Erythroblast (primary cell): ENCODE measurements around the gene NUP107.
"Not testable (repeated sequence)": the region's sequence is repeated elsewhere in the genome, so short reads cannot be mapped to it uniquely, and the experiment has no call there.

Experiments
- DNase-seq, 2 experiments: peaks; one replicate each; lab custom pipeline; 2025; lab: John Stamatoyannopoulos, UW
- GATA1 ChIP-seq: IDR thresholded peaks from 2 replicates; pipeline ENCODE4 v1.6.1; 2011; ENCODE audit warnings: low read depth, mild to moderate bottlenecking, control low read depth, low read length, moderate library complexity
- POLR2A ChIP-seq: IDR thresholded peaks from 2 replicates; pipeline ENCODE4 v1.6.1; 2011; ENCODE audit warnings: mild to moderate bottlenecking, low read length

NUP107 gene

GRCh38 chr12:68686595-68687521 lies at the start of gene NUP107:
Gene NUP107 (plus strand): TSS chr12:68686978. CDS start chr12:68687066, 88 bp downstream.
- DNase-seq = peak; percentile 98 to 99
- peak; percentile 94 for TF ChIP-seq POLR2A
- TF ChIP-seq GATA1 = no peak

GRCh38 chr12:68637439-68637838 lies 49.3 kb upstream of the NUP107 start:
- not testable (repeated sequence) for DNase-seq

GRCh38 chr12:68638171-68638570 lies 48.6 kb upstream of the NUP107 start:
- no peak for DNase-seq
- TF ChIP-seq POLR2A (no peak), GATA1 (no peak)

DNA sequence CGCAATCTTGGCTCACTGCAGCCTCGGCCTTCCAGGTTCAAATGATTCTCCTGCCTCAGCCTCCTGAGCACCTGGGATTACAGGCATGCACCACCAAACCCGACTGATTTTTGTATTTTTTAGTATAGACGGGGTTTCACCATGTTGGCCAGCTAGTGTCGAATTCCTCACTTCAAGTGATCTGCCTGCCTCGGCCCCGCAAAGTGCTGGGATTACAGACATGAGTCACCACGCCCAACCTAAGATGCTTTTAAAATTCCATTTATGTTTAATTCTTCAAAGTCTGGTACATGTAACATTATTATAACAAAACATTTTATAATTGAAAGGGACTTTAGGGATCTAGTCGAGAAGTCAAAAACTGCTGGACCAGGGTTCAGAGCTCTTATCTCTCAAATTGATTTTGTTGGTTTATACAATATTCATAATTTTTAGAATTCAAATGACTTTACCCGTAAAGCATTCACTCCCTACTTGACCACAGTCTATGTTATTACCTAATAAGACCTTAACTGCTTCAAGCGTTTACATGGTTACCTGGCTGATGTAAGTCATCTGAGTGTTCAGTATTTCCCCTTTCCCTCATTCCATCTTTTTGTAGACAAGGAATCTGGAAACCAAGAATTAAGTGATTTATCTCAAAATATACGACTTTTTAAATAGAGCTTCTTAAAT lies 47.9 kb upstream of the NUP107 start:
- TF ChIP-seq GATA1 (no peak), POLR2A (no peak)

DNA sequence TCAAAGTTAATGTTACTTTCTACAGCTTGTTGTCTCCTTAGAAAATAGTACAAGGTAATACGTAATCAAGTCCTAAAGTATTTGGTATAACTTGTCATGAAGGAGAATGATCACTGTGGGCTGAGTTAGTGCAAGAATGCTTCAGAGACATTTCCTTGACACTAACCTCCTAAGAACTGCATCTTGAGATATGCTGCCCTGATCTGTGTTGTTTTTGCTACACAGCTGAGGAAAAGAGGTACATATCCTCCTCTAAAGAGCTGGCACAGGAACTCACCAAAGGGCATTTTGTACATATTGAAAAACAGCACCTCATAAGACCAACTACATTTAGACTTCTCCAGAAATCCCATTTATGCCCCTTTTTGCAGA lies 47.4 kb upstream of the NUP107 start:
- TF ChIP-seq POLR2A = no peak
- no peak for TF ChIP-seq GATA1
- no peak for DNase-seq

More for the DNA sequence above, 47.9 kb upstream of the NUP107 start:
- no peak for DNase-seq

- no peak for TF ChIP-seq GATA1
- TF ChIP-seq POLR2A = no peak
- no peak for DNase-seq
Observed at GRCh38 chr12:68641138-68641537, 45.6 kb upstream of the NUP107 start.

DNA sequence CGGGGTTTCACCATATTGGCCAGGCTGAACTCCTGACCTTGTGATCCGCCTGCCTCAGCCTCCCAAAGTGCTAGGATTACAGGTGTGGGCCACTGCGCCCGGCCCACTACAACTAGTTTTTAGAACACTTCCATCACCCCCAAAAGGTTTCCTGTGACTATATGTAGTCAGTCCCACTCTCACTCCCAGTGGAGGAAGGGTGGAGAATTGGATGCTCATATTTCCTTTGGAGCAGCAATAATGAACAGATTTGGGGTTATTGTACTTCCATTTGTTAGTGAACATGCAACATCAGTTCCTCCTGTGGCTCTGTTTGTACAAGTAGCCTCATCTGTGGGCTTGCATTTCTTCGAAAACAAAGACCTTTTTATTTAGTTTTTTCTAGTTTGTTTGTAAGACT lies 40.3 kb upstream of the NUP107 start:
- DNase-seq = no peak

GRCh38 chr12:68647507-68647906 lies 39.3 kb upstream of the NUP107 start:
- TF ChIP-seq GATA1 (no peak), POLR2A (no peak)
- DNase-seq = no peak

More for the DNA sequence above, 40.3 kb upstream of the NUP107 start:
- no peak for TF ChIP-seq POLR2A
- no peak for TF ChIP-seq GATA1

GRCh38 chr12:68648179-68648578 lies 38.6 kb upstream of the NUP107 start:
- TF ChIP-seq GATA1 (no peak), POLR2A (no peak)
- no peak for DNase-seq

DNA sequence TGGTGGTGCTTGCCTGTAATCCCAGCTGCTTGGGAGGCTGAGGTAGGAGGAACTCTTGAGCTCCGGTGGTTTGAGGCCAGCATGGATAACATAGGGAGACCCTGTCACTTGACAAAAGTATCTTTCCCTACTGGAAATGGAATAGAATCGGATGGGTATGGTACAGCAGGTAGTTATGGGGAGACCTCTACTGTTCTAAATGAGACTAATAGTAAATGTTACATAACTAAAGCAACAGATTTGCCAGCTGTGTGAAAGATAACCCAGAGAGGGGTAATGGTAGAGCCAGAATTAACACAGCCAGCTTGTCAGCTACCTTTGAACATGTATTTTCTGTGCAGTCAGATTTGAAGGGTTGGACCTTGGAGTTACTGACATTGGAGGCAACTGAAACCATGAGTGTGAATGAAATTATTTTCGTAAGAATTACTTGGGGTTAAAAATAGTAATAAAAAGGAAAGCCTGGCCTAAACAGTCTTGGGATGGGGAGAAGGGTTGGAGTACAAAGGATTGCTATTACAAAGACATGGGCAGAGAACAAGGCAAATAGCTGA lies 21.7 kb upstream of the NUP107 start:
- TF ChIP-seq GATA1 (no peak), POLR2A (no peak)
- DNase-seq = no peak

- TF ChIP-seq POLR2A = no peak
- TF ChIP-seq GATA1 = no peak
- DNase-seq = no peak
Observed at GRCh38 chr12:68667291-68667690, 19.5 kb upstream of the NUP107 start.

- no peak for TF ChIP-seq GATA1
- no peak for TF ChIP-seq POLR2A
- DNase-seq = no peak
Observed at GRCh38 chr12:68667896-68668295, 18.9 kb upstream of the NUP107 start.

DNA sequence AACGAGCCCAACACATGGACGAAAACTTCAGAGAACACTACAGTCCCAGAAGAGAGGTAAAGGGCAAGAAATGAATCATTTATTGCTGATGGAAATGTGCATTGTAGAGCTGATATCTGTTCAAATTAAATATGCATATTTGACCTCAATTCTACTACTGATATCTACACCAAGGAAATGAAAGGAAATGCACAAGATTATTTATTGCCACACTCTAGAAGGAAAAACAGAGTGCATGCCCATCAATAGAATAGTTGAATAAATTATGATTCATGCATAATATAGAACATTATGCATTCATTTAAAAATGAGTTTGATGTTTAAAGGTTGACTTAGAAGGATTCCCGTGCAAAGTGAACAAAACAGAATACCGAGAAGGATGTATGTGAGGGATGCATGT lies 15.6 kb upstream of the NUP107 start:
- TF ChIP-seq POLR2A (no peak), GATA1 (no peak)

GRCh38 chr12:68673788-68674187 lies 13.0 kb upstream of the NUP107 start:
- no peak for TF ChIP-seq POLR2A
- no peak for TF ChIP-seq GATA1
- no peak for DNase-seq

More for the DNA sequence above, 15.6 kb upstream of the NUP107 start:
- DNase-seq = no peak

GRCh38 chr12:68674376-68674775 lies 12.4 kb upstream of the NUP107 start:
- no peak for TF ChIP-seq GATA1
- TF ChIP-seq POLR2A = no peak

More at GRCh38 chr12:68674376-68674775, 12.4 kb upstream of the NUP107 start:
- DNase-seq = no peak
